Stimulated activated CD4-positive, alpha-beta T cell treated with anti-CD3 and anti-CD28 coated beads, TNF-alpha, amount 100 ng/mL, for 24 hours (primary cell): Measurements from ENCODE around the gene CD300LD.
"Not testable (repeated sequence)": the region's sequence is repeated elsewhere in the genome, so short reads cannot be mapped to it uniquely, and the experiment has no call there.

Experiments
- DNase-seq, 3 experiments: peaks; one replicate each; pipeline ENCODE4 v3.0.0-alpha.2; 2020; ENCODE audit warnings: low read depth in 3 of 3

Gene CD300LD

DNA sequence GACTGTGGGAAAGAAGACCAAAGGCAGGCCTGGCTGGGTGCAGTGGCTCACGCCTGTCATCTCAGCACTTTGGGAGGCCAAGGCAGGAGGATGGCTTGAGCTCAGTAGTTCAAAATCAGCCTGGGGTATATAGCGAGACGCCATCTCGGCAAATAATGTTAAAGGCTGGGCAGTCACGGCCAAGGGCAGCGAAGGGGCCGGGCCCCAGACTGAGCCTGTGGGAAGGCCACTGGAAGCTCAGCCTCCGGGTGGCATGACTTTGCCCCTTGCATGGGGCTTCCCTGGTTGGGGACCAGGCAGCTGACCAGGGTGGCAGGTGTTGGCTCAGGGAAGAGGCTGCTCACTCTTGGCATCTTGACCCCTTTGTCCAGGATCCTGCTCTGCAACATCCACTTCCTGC is 14.0 kb upstream of the CD300LD start:
- DNase-seq, result no peak

- DNase-seq, result no peak
These were observed 13.3 kb upstream of the CD300LD start for GRCh38 chr17:74605361-74605760.

DNA sequence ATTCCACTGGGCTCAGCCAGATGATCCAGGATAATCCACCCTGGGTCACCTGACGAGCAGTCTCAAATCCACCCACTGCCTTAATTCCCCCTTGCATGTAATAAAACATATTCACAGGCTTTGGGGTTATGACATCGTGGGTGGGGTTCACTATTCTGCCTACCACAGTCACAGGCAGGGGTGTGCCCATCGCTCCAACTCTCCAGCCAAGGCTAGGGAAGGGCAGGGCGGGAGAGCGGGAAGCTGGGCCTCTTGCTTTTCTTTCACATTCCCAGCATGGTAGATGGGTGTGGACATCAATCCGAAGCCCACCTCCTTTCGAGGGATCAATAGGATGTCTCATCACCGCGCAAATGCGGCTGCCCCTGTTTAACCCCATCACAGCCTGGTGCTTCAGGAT is 12.7 kb upstream of the CD300LD start:
- no peak for DNase-seq

DNA sequence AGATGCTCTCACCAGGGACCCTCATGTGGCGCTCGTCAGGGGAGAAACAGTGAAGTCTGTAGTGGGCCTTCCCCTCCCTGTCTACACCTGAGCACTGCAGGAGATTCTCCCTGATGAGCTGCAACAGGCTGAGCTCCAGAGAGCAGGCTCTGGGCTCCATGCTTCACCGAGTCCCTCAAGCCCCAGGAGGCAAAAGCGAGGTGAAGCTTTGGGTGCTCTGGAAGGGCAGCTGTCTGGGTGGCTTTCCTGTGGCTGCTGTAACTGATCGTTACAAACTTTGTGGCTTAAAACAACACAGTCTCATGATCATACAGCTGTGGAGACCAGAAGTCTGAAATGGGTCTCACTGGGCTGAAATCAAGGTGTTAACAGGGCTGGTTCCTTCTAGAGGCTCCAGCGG is 12.1 kb upstream of the CD300LD start:
- DNase-seq, result no peak

GRCh38 chr17:74603746-74604145 is 11.7 kb upstream of the CD300LD start:
- DNase-seq, result no peak

GRCh38 chr17:74603037-74603635 is 11.1 kb upstream of the CD300LD start:
- no peak for DNase-seq

- peak in 2 of 3 experiments; percentile 2 to 17 for DNase-seq
These were observed 10.0 kb upstream of the CD300LD start for GRCh38 chr17:74601944-74602572.

DNA sequence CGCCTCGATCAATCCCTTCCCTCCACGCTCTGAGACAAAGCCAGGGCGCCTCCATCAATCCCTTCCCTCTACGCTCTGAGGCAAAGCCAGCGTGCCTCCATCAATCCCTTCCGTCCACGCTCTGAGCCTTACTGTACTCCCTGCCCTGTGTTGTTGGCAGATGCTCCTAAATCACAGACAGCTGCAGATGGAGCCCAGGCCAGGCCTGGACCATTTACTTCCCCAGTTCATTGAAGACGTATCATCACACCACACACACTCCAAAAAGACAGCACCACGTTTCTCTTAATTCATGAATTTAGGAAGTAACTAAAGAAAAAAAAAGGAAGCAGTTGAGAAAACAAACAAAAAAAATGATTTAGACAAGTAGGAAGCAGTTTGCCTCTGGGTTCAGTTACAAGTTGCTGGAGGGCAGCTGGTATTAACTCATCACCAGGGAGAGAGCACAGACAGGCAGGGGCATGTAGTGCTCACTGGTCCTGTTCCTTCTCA is 7.4 kb upstream of the CD300LD start:
- DNase-seq, result no peak

- DNase-seq, result no peak
These were observed 6.9 kb upstream of the CD300LD start for GRCh38 chr17:74599023-74599399.

DNA sequence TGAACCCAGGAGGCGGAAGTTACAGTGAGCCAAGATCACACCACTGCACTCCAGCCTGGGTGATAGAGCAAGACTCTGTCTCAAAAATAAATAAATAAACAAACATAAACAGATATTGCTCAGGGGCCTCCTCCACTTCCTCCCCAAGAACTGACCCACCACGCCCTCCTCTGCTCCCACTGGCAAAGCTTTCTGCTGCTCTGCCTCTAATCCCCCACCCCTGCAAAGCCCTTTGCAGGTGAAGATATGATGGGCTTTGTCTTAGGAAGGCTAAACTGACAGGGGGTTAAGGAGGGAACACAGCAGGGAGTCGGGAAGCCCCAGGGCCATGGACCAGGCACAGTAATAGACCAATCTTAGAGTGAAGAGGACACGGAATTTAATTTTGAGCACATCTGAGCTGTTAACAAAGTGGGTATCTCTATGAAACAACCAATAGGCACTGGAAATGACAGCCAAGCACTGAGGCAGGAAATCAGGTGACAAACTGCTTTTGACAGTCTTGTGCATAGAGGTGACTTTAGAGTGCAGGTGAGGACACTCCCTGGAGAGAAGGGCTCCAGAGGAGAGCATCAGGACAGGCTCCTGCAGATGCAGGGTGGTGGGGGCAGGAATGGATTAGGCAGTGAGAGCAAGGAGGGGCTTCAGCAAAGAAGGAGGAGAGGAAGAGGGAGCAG is 6.4 kb upstream of the CD300LD start:
- DNase-seq, result no peak

DNA sequence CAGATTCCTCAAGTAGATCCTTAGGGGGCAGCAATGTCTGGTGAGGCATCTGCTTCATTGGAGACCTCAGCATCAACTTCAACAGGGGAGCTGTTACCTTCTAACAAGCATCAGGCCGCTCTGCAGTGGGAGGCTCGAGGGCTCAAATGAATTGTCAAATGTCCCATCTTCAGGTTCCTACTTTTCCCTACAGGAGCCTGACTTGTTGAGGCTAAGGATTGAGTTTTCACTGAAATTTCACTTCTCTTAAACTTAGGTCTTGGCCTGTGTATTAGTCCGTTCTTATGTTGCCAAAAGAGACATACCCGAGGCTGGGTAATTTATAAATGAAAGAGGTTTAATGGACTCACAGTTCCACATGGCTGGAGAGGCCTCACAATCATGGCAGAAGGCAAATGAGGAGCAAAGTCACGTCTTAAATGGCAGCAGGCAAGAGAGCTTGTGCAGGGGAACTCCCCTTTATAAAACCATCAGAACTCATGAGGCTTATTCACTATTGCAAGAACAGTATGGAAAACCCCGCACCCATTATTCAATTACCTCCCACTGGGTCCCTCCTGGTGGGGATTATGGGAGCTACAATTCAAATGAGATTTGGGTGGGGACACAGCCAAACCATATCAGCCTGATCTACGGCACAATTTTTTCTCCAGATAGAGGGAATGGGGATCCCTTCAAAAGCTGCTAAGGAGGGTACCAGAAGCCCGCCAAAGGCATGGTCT is 5.1 kb upstream of the CD300LD start:
- no peak for DNase-seq

- DNase-seq, result no peak
These were observed 3.1 kb upstream of the CD300LD start for GRCh38 chr17:74595037-74595750.

DNA sequence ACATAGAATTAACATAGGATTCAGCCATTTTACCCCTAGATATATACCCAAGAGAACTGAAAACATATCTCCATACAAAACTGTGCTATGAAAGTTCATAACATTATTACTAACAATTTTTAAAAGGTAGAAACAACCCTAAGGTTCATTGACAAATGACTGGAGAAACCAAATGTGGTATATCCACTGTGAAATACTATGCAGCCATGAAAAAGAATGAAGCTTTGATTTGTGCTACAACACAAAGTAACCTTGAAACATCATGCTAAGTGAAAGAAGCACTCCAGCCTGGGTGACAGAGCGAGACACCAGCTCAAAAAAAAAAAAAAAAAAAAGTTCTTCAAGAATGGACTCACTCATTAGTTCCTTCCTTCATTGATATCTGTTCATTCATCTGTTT is 580 bp downstream of the CD300LD start:
- DNase-seq, result no peak

DNA sequence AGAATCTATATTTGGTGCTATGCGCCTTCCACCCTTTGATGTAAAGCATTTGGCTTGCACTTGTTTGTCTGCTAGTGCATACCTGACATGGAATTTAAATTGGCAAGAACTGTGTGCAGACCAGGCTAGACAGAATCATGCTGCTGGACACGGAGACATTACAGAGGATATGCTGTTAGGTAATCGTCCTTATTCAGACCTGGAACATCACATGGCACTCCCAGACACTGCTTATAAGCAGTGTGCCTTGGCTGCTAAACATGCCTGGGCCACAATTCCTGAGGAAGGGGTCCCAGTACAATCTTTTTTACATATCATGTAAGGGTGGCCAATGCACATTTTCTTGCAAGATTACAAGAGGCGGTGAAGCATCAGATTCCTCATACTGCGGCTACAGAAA is 6.4 kb downstream of the CD300LD start:
- DNase-seq, result no peak

- no peak for DNase-seq
These were observed 7.6 kb downstream of the CD300LD start for GRCh38 chr17:74584292-74585060.

DNA sequence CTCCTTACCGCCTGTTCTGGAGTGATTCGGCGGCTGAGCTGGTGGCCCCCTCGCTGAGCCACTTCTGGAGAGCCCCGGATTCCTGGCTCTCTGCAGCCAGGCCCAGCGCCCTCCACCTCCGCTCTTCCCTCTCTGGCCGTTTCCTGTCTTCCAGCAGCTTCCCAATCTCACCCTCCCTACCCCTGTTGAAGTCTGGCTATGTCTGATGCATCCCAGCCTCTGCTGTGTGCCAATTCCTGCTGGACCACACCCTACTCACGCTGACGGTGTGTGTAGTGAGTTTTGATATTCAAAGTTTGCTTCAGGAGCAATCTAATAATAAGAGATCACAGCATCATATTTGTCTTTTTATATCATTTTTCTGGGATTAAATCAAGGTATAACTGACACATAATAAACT is 9.4 kb downstream of the CD300LD start:
- no peak for DNase-seq

- no peak for DNase-seq
These were observed 12.2 kb downstream of the CD300LD start for GRCh38 chr17:74579900-74580299.

DNA sequence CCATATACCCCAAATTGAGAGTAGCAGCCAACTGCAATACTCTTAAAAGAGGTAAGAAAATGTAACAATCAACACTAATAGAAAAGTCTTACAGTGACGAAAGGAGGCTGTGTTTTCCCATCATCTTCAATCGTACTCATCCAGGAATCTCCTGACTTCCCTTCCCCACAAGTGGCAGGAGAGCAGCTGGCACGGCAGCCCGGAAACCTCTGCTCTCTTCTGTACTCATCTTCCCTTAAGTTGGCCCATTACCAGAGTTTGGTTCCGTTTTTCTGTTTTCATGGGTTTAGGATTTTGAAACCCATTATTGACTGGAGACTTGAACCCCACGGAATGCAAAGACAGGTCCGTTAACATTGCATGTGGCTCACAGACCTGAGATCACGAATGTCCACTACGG is 13.1 kb downstream of the CD300LD start:
- no peak for DNase-seq

DNA sequence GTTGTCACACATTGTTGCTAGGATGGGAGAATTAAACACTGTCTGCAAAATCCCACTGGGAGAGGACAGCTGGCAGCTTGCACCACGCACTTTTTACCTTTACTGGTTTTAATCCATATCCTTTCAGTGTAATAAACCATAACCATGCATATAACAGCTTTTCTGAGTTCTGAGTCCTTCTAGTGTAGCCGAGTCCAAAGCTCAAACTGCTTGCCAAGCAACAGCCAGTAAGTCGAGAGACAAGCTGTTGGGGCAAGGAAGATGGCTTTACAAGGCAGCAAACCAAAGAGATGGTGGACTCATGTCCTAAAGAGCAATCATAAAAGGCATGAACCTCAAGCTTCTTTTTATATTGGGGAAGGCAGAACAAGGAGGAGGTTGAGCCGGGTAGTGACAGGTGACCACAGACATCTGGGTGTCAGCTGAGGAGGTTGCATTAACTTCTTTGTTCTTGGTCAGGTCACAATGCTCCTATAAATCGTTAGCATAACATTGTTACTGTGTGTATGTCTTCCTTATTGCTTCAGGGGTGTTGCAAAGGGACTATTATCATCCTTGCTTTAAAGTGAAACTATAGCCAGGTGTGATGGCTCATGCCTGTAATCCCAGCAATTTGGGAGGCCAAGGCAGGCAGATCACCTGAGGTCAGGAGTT is 17.5 kb downstream of the CD300LD start:
- DNase-seq, result no peak

DNA sequence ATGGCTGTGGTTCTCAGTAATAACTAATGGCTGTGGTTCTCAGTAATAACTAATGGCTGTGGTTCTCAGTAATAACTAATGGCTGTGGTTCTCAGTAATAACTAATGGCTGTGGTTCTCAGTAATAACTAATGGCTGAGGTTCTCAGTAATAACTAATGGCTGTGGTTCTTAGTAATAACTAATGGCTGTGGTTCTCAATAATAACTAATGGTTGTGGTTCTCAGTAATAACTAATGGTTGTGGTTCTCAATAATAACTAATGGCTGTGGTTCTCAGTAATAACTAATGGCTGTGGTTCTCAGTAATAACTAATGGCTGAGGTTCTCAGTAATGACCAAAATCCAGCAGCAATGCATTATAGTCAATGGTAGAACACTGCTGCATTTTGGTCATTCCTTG is 18.4 kb downstream of the CD300LD start:
- DNase-seq, result not testable (repeated sequence)

- DNase-seq, result no peak
These were observed 18.9 kb downstream of the CD300LD start for GRCh38 chr17:74573169-74573568.
